K562 (cell line): Measurements from ENCODE around the gene IL4R.

Experiments used
- CCNT2 ChIP-seq: IDR thresholded peaks from 2 replicates; pipeline ENCODE4 v1.6.1; 2011; ENCODE audit warnings: borderline replicate concordance, low read depth, mild to moderate bottlenecking, moderate library complexity, mixed read lengths, low read length; ENCODE audit not compliant: insufficient read length; ENCODE audit errors: extremely low read depth
- CTCF ChIP-seq, 3 experiments: IDR thresholded peaks in 2 of 3; conservative IDR thresholded peaks in 1 of 3; 2 replicates each; pipeline ENCODE4 v1.5.1; 2011 to 2012; ENCODE audit warnings: low read length in 3 of 3, mild to moderate bottlenecking in 3 of 3, control low read depth in 2 of 3, improper control_type of control experiment in 1 of 3, inconsistent platforms in 1 of 3, low read depth in 1 of 3, mixed read lengths in 1 of 3, moderate library complexity in 1 of 3; ENCODE audit not compliant: insufficient read depth in 2 of 3
- FOXO4 ChIP-seq: fragments of 450-650 bp; formaldehyde crosslinking; IDR thresholded peaks from 2 replicates; pipeline ENCODE4 v1.4.0; 2020; ENCODE audit warnings: mild to moderate bottlenecking, moderate library complexity
- GTF3C2 ChIP-seq: IDR thresholded peaks from 3 replicates; pipeline ENCODE4 v1.6.1; 2011; ENCODE audit warnings: borderline replicate concordance, mild to moderate bottlenecking, moderate library complexity; ENCODE audit not compliant: insufficient read length; ENCODE audit errors: extremely low read depth
- JUN ChIP-seq, 2 experiments: sonication (generic) in 1 of 2; formaldehyde crosslinking in 1 of 2; IDR thresholded peaks; 2 replicates each; pipeline versions ENCODE4 v1.6.1 to v1.8.0; 2012 to 2022; ENCODE audit warnings: borderline replicate concordance in 2 of 2, mild to moderate bottlenecking in 2 of 2, improper control_type of control experiment in 1 of 2, low read depth in 1 of 2, low read length in 1 of 2, missing genetic modification reagents in 1 of 2
- KAT7 ChIP-seq: sonication (generic); formaldehyde crosslinking; IDR thresholded peaks from 2 replicates; pipeline ENCODE4 v1.8.0; 2022; ENCODE audit warnings: missing genetic modification reagents, mild to moderate bottlenecking, borderline replicate concordance
- POLR2A ChIP-seq: fragments of 450-650 bp; conservative IDR thresholded peaks from 2 replicates; pipeline ENCODE4 v1.6.1; 2016
- POLR2AphosphoS5 ChIP-seq: IDR thresholded peaks from 2 replicates; pipeline ENCODE4 v1.6.1; 2011; ENCODE audit warnings: mild to moderate bottlenecking, low read depth, low read length, moderate library complexity; ENCODE audit not compliant: control insufficient read depth, insufficient read depth
- RBM39 ChIP-seq: fragments of 200-400 bp; formaldehyde crosslinking; optimal IDR thresholded peaks from 2 replicates; pipeline ENCODE3; 2018; ENCODE audit warnings: low read depth, low read length
- REST ChIP-seq, 2 experiments: fragments of 450-650 bp; formaldehyde crosslinking in 1 of 2; IDR thresholded peaks; 2 replicates each; pipeline versions ENCODE4 v1.4.0 to v1.6.1; 2014 to 2020; ENCODE audit warnings: mild to moderate bottlenecking in 2 of 2, borderline replicate concordance in 1 of 2, low read depth in 1 of 2
- ZFP30 ChIP-seq: fragments of 250-450 bp; sonication (Bioruptor Pico); IDR thresholded peaks from 2 replicates; pipeline ENCODE4 v1.8.0; 2022; ENCODE audit warnings: moderate library complexity, mild to moderate bottlenecking, inconsistent platforms, borderline replicate concordance
- ZNF124 ChIP-seq: sonication (generic); formaldehyde crosslinking; IDR thresholded peaks from 2 replicates; pipeline ENCODE4 v1.8.1; 2022; ENCODE audit warnings: missing genetic modification reagents
- ZNF717 ChIP-seq: fragments of 250-450 bp; sonication (Bioruptor Pico); IDR thresholded peaks from 2 replicates; pipeline ENCODE4 v1.5.0; 2021

GRCh38 chr16:27394516-27394915 lies 80.7 kb downstream of the IL4R start:
- TF ChIP-seq CTCF (IDR thresholded peaks at IDR 0.05 in 2 of 3, conservative IDR thresholded peaks at IDR 0.05 in 1 of 3; ENCODE audit: insufficient read depth in 2 of 3, low read depth in 1 of 3, low read length in 3 of 3) (no peak), GTF3C2 (no peak), FOXO4 (CRISPR knock-in tag) (no peak), JUN (IDR thresholded peaks at IDR 0.05; ENCODE audit: borderline replicate concordance, low read depth, low read length) (no peak), JUN (CRISPR knock-in tag; IDR thresholded peaks at IDR 0.05; ENCODE audit: borderline replicate concordance) (no peak), ZNF717 (CRISPR knock-in tag) (no peak), RBM39 (no peak), POLR2AphosphoS5 (no peak), KAT7 (CRISPR knock-in tag) (no peak), REST (IDR thresholded peaks at IDR 0.05; ENCODE audit: borderline replicate concordance) (no peak), REST (CRISPR knock-in tag; IDR thresholded peaks at IDR 0.05; ENCODE audit: low read depth) (no peak), ZNF124 (no peak), ZFP30 (CRISPR knock-in tag) (no peak), CCNT2 (no peak), POLR2A (no peak)
